Astrocyte (in vitro differentiated cells and primary cell): ENCODE results near the gene PROSER3.

ENCODE experiments used
- CTCF ChIP-seq: IDR thresholded peaks from 2 replicates; pipeline ENCODE4 v1.5.1; 2011; ENCODE audit warnings: low read depth, mild to moderate bottlenecking, inconsistent platforms, low read length, moderate library complexity; ENCODE audit not compliant: insufficient read depth
- EZH2 ChIP-seq: IDR thresholded peaks from 2 replicates; pipeline ENCODE4 v1.6.1; 2012; ENCODE audit warnings: mild to moderate bottlenecking, low read length, inconsistent platforms; ENCODE audit not compliant: insufficient read depth

GRCh38 chr19:35743640-35744429 lies 14.1 kb upstream of the PROSER3 start:
- TF ChIP-seq CTCF = no peak
- no peak for TF ChIP-seq EZH2
